Neural cell (in vitro differentiated cells): ENCODE results near the gene PTGER1.
A peak's percentile ranks its signal among the peaks of the same experiment; 100 is the strongest.

Source experiments
- CTCF ChIP-seq: fragments of 450-650 bp; IDR thresholded peaks from 2 replicates; pipeline ENCODE4 v1.5.1; 2014; ENCODE audit warnings: antibody characterized with exemption, mild to moderate bottlenecking, moderate library complexity; ENCODE audit not compliant: poor library complexity, severe bottlenecking
- EP300 ChIP-seq: fragments of 450-650 bp; conservative IDR thresholded peaks from 2 replicates; pipeline ENCODE4 v1.6.1; 2014; ENCODE audit warnings: antibody characterized with exemption, mild to moderate bottlenecking, moderate library complexity; ENCODE audit not compliant: poor library complexity, severe bottlenecking
- EZH2 ChIP-seq: fragments of 200-600, 300-800 bp; shearing (Covaris generic), sonication (generic); IDR thresholded peaks from 2 replicates; pipeline ENCODE4 v1.6.1; 2014; ENCODE audit warnings: antibody characterized with exemption, low read length, borderline replicate concordance, mild to moderate bottlenecking; ENCODE audit not compliant: insufficient read depth, poor library complexity, severe bottlenecking
- POLR2AphosphoS5 ChIP-seq: IDR thresholded peaks from 2 replicates; pipeline ENCODE4 v1.6.1; 2012
- RAD21 ChIP-seq: fragments of 450-650 bp; conservative IDR thresholded peaks from 2 replicates; pipeline ENCODE4 v1.6.1; 2014; ENCODE audit warnings: antibody characterized with exemption, mild to moderate bottlenecking, moderate library complexity
- TAF1 ChIP-seq: IDR thresholded peaks from 2 replicates; pipeline ENCODE4 v1.6.1; 2012; ENCODE audit warnings: low read depth

- TF ChIP-seq CTCF, result no peak
- no peak for TF ChIP-seq RAD21
- TF ChIP-seq EZH2, result no peak
- no peak for TF ChIP-seq TAF1
- peak; percentile 11 for TF ChIP-seq EP300
- peak; percentile 89 for TF ChIP-seq POLR2AphosphoS5
Measured at GRCh38 chr19:14517840-14518505, 42.8 kb upstream of the PTGER1 start, which contains the start of gene DNAJB1.
